Neuron (in vitro differentiated cells): ENCODE measurements around the gene CCL2.

ENCODE experiments used
- H2AFZ ChIP-seq: one replicate; pipeline ENCODE4 v1.6.1; 2013; ENCODE audit warnings: low read depth, mild to moderate bottlenecking, inconsistent platforms, low read length, moderate library complexity
- H3K27me3 ChIP-seq: one replicate; pipeline ENCODE4 v1.6.1; 2013; ENCODE audit warnings: low read length; ENCODE audit not compliant: insufficient read depth
- H3K36me3 ChIP-seq: one replicate; pipeline ENCODE4 v1.6.1; 2013; ENCODE audit warnings: low read length; ENCODE audit not compliant: insufficient read depth
- H3K4me1 ChIP-seq: one replicate; pipeline ENCODE4 v1.6.1; 2013; ENCODE audit warnings: low read length; ENCODE audit not compliant: insufficient read depth
- H3K4me3 ChIP-seq: 2 replicates; pipeline ENCODE4 v1.5.1; 2013; ENCODE audit warnings: mild to moderate bottlenecking, low read length, moderate library complexity
- H3K9me3 ChIP-seq: one replicate; pipeline ENCODE4 v1.6.1; 2013; ENCODE audit warnings: low read length

Gene CCL2

GRCh38 chr17:34259146-34259545, 4.1 kb downstream of the CCL2 start:
- Histone ChIP-seq H3K4me1 (peaks cover 8% of the 10 kb centered on the region), H3K36me3 (no peaks in the 10 kb centered on the region), H2AFZ (no peak overlapping the region), H3K4me3 (no peak overlapping the region), H3K27me3 (no peaks in the 10 kb centered on the region), H3K9me3 (no peaks in the 10 kb centered on the region)

GRCh38 chr17:34260861-34261260, 5.8 kb downstream of the CCL2 start:
- Histone ChIP-seq H3K27me3 (no peaks in the 10 kb centered on the region), H3K36me3 (no peaks in the 10 kb centered on the region), H3K4me1 (no peaks in the 10 kb centered on the region), H3K9me3 (no peaks in the 10 kb centered on the region), H3K4me3 (no peak overlapping the region), H2AFZ (no peak overlapping the region)

DNA sequence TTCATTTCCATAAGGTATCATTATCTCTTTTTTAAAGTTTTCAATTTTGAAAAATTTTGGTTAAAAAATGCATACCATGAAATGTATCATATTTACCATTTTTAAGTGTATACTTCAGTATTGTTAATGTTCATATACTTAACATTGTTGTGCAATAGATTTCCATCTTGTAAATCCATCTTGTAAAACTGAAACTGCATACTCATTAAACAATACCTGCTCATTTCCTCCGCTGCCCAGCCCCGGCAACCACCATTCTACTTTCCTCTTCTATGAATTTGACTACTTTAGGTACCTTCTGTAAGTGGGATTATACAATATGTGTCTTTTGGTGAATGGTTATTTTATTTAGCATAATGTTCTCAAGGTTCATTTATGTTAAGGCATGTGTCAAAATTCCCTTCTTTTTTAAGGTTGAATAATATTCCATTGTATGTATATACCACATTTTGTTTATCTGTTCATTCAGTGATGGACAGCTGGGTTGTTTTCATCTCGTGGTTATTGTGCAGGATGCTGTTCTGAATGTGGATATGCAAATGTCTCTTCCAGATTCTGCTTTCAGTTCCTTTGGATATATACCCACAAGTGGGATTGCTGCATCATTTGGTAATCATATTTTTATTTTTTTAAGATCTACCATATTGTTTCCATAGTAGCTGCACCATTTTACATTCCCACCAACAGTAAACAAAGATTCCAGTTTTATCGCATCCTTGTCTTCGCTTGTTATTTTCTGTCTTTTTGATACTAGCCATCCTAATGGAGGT, 6.7 kb downstream of the CCL2 start:
- no peaks in the 10 kb centered on the region for H3K27me3 ChIP-seq
- no peaks in the 10 kb centered on the region for H3K4me1 ChIP-seq
- H2AFZ ChIP-seq: no peak overlapping the region
- no peaks in the 10 kb centered on the region for H3K9me3 ChIP-seq
- no peaks in the 10 kb centered on the region for H3K36me3 ChIP-seq
- no peak overlapping the region for H3K4me3 ChIP-seq

- H3K36me3 ChIP-seq: no peaks in the 10 kb centered on the region
- H2AFZ ChIP-seq: no peak overlapping the region
Measured at GRCh38 chr17:34265711-34266110, 10.6 kb downstream of the CCL2 start.

GRCh38 chr17:34269969-34270368, 14.9 kb downstream of the CCL2 start, which contains the start of gene CCL7:
Gene CCL7, plus strand, starts transcription at chr17:34270221. Its CDS starts 70 bp downstream, at chr17:34270291.
- Histone ChIP-seq H3K4me1 (no peaks in the 10 kb centered on the region), H3K4me3 (no peak within 1 kb of the TSS), H3K36me3 (no peaks in the 10 kb centered on the region), H3K27me3 (no peaks in the 10 kb centered on the region), H3K9me3 (no peaks in the 10 kb centered on the region), H2AFZ (no peak within 1 kb of the TSS)

More at GRCh38 chr17:34265711-34266110, 10.6 kb downstream of the CCL2 start:
- H3K4me3 ChIP-seq: no peak overlapping the region
- no peaks in the 10 kb centered on the region for H3K9me3 ChIP-seq
- no peaks in the 10 kb centered on the region for H3K4me1 ChIP-seq
- no peaks in the 10 kb centered on the region for H3K27me3 ChIP-seq

DNA sequence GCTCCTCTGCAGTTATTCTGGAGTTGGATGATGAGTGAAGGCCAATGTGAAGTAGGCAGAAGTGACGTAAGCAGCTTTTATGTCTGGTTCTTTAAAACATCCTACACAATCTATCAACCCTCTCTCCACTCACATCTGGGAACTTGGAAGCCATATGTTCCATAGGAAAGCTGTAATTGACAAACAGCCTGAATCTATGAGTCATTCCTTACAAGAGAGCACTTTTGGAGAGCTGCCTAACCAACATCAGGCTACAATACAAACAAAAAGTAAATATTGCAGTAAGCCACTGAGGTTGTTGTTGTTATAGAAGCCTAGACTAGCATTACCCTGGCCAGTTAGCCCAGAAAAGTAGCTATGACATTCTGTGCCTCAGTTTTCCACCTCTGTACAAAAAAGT, 20.8 kb downstream of the CCL2 start:
- Histone ChIP-seq H3K4me1 (no peaks in the 10 kb centered on the region), H3K4me3 (no peak overlapping the region), H3K36me3 (no peaks in the 10 kb centered on the region), H3K9me3 (no peaks in the 10 kb centered on the region), H3K27me3 (no peaks in the 10 kb centered on the region), H2AFZ (no peak overlapping the region)

DNA sequence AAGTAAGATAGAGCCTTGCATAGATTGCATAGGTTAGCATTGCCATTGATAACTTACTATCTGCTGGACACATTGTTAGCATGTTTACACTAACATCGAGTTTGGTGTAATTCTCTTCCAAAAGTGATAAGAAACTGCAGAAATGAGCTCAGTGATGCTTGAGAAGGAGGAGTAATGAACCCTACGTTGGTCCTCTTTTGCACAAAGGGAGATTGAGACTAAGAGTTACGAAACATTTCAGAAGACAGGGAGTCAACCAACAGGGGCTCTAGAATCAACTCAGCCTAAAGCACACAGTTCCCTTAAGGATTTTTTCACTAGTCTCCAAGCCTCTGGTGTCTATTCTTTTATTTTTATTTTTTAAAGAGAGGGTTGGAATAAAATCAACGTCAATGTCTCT, 21.7 kb downstream of the CCL2 start:
- H2AFZ ChIP-seq: no peak overlapping the region
- H3K36me3 ChIP-seq: no peaks in the 10 kb centered on the region
- H3K4me3 ChIP-seq: no peak overlapping the region
- no peaks in the 10 kb centered on the region for H3K9me3 ChIP-seq
- H3K27me3 ChIP-seq: no peaks in the 10 kb centered on the region
- no peaks in the 10 kb centered on the region for H3K4me1 ChIP-seq

DNA sequence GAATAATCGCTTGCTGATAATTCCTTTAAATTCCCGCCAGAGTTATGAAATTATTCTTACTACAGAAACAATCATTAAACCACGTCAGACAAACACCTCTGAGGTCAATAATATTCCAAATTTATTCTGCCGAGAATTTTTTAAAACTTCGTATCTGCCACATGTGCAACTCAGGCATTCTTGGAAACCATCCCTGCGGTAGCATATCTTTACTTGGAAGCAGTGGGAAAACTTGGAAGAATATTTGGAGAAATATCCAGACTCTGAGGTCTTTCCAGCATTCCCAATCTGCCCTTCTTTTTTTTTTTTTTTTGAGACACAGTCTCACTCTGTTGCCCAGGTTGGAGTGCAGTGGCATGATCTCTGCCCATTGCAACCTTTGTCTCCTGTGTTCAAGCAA, 28.5 kb downstream of the CCL2 start:
- Histone ChIP-seq H2AFZ (no peak overlapping the region), H3K4me1 (no peaks in the 10 kb centered on the region), H3K27me3 (no peaks in the 10 kb centered on the region), H3K4me3 (no peak overlapping the region), H3K9me3 (no peaks in the 10 kb centered on the region), H3K36me3 (no peaks in the 10 kb centered on the region)

DNA sequence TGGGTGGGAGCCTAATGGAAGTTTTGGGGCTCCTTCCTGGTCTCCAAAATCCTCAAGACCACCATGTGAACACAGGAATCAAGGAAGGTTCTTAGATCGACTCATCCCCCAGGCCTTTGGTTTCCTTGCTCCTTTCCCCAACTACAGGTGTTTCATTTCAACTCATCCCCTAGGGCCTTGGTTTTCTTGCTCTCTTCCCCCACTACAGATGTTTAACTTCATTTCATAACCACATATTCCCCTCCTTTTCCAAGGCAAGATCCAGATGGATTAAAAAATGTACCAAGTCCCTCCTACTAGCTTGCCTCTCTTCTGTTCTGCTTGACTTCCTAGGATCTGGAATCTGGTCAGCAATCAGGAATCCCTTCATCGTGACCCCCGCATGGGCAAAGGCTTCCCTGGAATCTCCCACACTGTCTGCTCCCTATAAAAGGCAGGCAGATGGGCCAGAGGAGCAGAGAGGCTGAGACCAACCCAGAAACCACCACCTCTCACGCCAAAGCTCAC, 30.3 kb downstream of the CCL2 start, which contains the start of gene CCL11:
Gene CCL11 (plus strand): TSS at position 457 of the 507 bp plus-strand sequence. CDS start 67 bp downstream, outside the sequence.
- no peaks in the 10 kb centered on the region for H3K4me1 ChIP-seq
- H3K36me3 ChIP-seq: no peaks in the 10 kb centered on the region
- no peak within 1 kb of the TSS for H3K4me3 ChIP-seq
- H3K9me3 ChIP-seq: no peaks in the 10 kb centered on the region
- H2AFZ ChIP-seq: no peak within 1 kb of the TSS
- H3K27me3 ChIP-seq: no peaks in the 10 kb centered on the region

DNA sequence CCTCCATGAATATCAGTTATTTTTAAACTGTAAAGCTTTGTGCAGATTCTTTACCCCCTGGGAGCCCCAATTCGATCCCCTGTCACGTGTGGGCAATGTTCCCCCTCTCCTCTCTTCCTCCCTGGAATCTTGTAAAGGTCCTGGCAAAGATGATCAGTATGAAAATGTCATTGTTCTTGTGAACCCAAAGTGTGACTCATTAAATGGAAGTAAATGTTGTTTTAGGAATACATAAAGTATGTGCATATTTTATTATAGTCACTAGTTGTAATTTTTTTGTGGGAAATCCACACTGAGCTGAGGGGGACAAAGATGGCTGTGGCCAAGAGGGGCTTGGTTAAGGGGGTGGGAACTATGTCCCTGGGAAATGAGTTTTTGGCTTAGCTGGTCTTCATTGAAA, 32.8 kb downstream of the CCL2 start:
- no peaks in the 10 kb centered on the region for H3K36me3 ChIP-seq
- H3K27me3 ChIP-seq: no peaks in the 10 kb centered on the region
- no peak overlapping the region for H2AFZ ChIP-seq
- H3K4me3 ChIP-seq: no peak overlapping the region
- H3K4me1 ChIP-seq: no peaks in the 10 kb centered on the region
- H3K9me3 ChIP-seq: no peaks in the 10 kb centered on the region

DNA sequence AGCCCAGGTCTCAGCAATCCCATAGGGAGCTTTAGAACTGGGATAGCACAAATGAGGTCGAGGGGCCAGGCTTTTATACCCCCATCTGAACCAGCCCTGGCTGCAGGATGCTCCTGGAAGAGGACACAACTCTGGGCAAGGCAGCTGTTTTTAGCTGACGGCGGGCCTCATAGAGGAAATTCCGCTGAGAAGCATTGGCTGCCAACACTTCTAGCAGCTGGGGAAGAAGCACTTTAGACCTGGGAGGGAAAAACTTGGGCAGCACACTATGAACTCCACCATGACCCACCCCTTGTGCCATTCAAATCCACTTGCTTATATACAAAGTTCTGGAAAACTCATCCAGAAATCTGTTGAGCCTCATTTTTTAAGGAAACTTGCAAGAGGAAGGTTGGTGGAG, 35.5 kb downstream of the CCL2 start:
- Histone ChIP-seq H3K9me3 (no peaks in the 10 kb centered on the region), H2AFZ (no peak overlapping the region), H3K4me3 (no peak overlapping the region), H3K36me3 (no peaks in the 10 kb centered on the region), H3K27me3 (no peaks in the 10 kb centered on the region), H3K4me1 (no peaks in the 10 kb centered on the region)

- H3K4me1 ChIP-seq: no peaks in the 10 kb centered on the region
- H2AFZ ChIP-seq: no peak overlapping the region
- no peak overlapping the region for H3K4me3 ChIP-seq
- no peaks in the 10 kb centered on the region for H3K27me3 ChIP-seq
- no peaks in the 10 kb centered on the region for H3K36me3 ChIP-seq
- H3K9me3 ChIP-seq: no peaks in the 10 kb centered on the region
Measured at GRCh38 chr17:34291721-34292348, 36.8 kb downstream of the CCL2 start.

DNA sequence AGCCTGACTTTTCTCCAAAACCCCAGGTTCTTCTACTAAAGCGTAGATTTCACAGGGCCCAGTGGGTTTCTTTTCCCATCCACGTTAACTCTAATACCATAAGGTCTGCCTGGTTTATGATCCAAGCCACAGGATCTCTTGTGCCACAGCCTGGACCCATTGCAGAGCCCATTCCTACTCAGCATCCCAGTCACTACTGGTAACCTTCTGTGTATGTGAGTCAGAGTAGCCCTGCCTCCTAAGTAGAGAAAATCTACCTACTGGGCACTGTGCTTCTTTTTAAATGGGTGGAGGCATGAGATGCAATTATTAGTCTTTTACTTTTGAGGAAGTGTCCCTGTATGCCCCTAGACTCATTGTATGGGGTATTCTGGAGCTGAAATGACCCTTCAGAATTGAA, 43.9 kb downstream of the CCL2 start:
- Histone ChIP-seq H3K4me1 (no peaks in the 10 kb centered on the region), H2AFZ (no peak overlapping the region), H3K27me3 (no peaks in the 10 kb centered on the region), H3K9me3 (no peaks in the 10 kb centered on the region), H3K36me3 (no peaks in the 10 kb centered on the region), H3K4me3 (no peak overlapping the region)
